H1 (cell line): ENCODE data around the gene STARD3. TPM values are rescaled to one million over a fixed set of nuclear protein-coding genes. Genes with fewer than 3 reads are reported as not detected.

Source experiments
- BCL11A ChIP-seq, 2 experiments: IDR thresholded peaks; one replicate each; pipeline ENCODE4 v1.6.1; 2011; ENCODE audit warnings: low read depth in 2 of 2, low read length in 2 of 2, mild to moderate bottlenecking in 2 of 2
- CHD1 ChIP-seq: IDR thresholded peaks from 2 replicates; pipeline ENCODE4 v1.6.1; 2012; ENCODE audit warnings: low read depth, low read length, improper control_type of control experiment
- POLR2AphosphoS5 ChIP-seq: IDR thresholded peaks from 2 replicates; pipeline ENCODE4 v1.6.1; 2011; ENCODE audit warnings: low read depth, low read length
- RXRA ChIP-seq: IDR thresholded peaks from 2 replicates; pipeline ENCODE4 v1.6.1; 2011; ENCODE audit warnings: low read depth, mild to moderate bottlenecking, low read length, moderate library complexity; ENCODE audit not compliant: insufficient read depth
- SP1 ChIP-seq: IDR thresholded peaks from 2 replicates; pipeline ENCODE4 v1.6.1; 2011; ENCODE audit warnings: low read depth, low read length
- ZNF274 ChIP-seq: IDR thresholded peaks from 2 replicates; pipeline ENCODE4 v1.7.0; 2012; ENCODE audit warnings: low read length, borderline replicate concordance; ENCODE audit errors: extremely low read depth
- polyA plus RNA-seq, 7 experiments: library from polyadenylated mRNA; depleted of rRNA in 3 of 7; stranded (reverse) in 5 of 7; unstranded in 2 of 7; fragments of >200 nt in 5 of 7; fragments of 200-250 nt in 2 of 7; gene quantifications; 1 replicate in 5 of 7; 2 replicates in 1 of 7; 4 replicates in 1 of 7; pipeline versions ENCODE4 v1.2.1 to v1.2.3, GENCODE V29; 2011 to 2013; ENCODE audit warnings: missing spikeins in 2 of 7, mixed read lengths in 2 of 7
- total RNA-seq: library from RNA; stranded (reverse); fragmentation: NEBNext Ultra II Directional; extraction: Animal tissue kit (Norgen Biotek cat#: 25700); gene quantifications from 2 replicates; pipeline ENCODE4 v1.2.1, GENCODE V29; 2021
- TF ChIP-seq, protein P1 (sequence below): IDR thresholded peaks from 2 replicates; pipeline ENCODE4 v1.6.1; 2011; ENCODE audit warnings: low read length, improper control_type of control experiment

STARD3 gene
- total and polyA plus RNA-seq, 2 of the 8 experiments (the other 6 are each of a cell fraction or from before 2014, with no cell fraction given), result 47.6 to 80.3 TPM

DNA sequence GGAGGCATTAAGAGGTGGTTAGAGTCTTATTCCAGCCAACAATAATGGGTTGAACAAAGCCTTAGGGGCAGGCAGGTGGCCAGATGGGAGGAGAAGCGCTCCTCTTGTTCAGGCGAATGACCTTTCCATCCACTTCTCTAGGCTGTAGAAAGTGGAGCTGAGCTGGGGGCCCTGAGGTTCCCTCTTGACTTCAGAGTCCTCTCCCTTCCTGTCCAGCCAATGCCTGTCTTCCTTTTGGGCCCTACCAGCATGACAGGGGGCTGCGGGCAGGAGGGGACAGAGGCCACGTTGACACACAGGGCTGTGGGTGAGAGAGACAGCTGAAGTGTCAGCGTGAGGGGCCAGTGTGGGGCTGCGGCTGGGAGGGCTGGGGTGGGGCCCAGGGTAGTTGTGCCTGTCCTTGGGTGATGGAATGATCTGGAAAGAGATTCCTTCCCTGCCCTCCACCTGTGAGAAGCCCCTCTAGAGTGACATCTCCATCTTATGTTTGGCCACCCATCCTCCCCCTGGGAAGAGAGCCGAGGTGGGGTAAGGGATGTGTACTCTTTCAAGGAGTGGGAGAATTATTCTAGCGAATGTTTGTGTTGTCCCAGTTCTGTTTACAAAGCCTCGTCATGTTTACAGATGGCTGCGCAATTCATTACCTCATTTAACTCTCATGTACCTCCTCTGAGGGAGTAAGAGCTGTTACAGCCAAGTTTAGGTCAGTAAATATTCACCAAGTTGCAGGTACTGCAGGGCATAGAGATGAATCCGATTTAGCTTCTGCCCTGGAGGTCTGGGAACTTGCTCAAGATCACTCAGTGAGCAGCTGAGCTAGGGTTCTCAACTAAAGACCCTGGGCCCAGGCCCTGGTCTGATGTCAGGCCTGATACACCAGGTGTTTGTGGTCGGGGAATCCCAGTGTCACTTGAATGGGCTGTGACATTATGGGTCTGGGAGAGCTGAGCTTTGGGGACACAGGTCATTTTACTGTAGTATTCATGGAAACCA, 66.3 kb downstream of the STARD3 start (continued):
- TF ChIP-seq, protein P1, sequence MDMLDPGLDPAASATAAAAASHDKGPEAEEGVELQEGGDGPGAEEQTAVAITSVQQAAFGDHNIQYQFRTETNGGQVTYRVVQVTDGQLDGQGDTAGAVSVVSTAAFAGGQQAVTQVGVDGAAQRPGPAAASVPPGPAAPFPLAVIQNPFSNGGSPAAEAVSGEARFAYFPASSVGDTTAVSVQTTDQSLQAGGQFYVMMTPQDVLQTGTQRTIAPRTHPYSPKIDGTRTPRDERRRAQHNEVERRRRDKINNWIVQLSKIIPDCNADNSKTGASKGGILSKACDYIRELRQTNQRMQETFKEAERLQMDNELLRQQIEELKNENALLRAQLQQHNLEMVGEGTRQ, result no peak
- TF ChIP-seq CHD1 (no peak), ZNF274 (no peak), RXRA (no peak), SP1 (no peak), POLR2AphosphoS5 (no peak), BCL11A (IDR thresholded peaks at IDR 0.05; ENCODE audit: low read depth in 2 of 2, low read length in 2 of 2) (no peak)
